ENCODE results near the gene MAP2K5.

Gene MAP2K5

DNA sequence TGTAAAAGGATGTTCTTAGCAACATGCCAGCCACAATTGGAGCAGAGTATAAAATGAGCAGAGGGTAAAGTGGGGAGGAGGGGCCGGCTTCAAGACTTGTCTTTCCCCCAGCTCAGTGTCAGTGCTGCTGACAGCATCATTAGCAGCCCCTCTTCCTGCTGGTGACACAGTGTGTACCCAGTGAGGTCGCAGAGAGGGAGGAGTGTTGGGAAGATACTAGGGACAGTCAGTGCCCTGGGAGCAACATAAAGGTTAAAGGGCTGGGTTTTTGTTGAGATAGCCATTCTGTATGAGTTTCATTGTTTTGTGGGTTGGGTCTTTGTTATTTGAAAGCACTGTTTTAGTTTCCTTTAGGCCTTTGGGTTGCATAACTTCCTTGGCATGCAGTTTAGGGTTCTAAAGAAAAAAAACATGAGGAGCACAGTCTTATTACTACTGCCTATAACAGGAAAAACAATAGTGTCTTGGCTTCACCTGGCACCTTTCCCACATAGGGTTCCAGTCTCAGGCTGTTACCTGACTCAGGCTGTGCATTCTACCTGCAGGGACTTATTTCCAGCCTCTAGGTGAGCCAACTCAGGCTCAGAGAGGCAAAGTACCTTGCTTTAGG lies 188.7 kb downstream of the MAP2K5 start:
- no peak for DNase-seq

DNA sequence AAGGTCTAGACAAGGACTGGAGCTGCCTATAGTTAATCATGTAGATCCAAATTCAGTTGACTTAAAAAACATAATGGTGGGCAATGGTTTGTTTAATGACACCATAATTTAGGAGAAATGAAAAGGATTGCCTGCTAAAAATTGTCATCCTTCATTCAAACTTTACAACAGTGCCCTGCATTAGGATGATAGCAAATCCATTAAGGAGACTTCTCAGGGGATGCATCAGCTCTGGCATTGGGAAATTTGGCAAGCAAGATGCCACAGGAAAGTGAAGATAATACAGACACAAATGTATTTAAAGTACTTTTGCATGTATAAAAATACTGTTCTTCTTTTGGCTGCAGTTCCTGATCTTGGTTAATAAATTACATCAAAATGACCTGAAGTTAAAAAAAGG lies 189.7 kb downstream of the MAP2K5 start:
- no peak for DNase-seq

DNA sequence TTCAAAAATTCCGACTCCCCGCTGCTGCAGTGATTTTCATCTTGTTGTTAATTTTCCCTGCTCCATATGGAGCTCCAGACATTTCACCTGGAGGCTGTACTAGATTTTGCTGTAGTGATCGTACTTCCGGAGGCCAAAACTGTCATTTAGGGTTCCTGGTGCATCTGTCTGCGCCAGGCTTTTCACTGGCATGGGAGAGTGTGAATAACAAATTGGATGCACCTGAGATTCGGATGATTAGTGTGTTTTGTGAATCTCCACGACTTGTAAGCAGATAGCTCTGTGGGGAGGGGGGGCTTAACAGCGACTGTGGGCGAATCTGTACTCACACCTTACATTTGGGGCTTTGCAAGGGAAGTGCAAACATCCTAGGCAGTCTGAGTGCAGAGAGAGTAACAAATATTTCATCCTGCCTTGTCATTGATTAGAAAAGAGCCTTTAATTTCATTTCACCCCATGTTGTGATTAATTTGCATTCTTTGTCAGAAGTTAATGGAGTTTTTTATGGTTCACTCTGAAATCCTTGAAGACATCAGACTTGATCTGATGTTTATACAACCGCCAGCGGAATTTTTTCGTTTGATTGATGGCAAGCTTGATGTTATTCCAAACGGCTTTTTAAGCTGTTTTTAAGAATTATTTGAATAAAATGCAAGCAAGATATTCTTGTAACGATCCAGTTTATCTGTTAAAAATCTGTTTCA lies 190.3 kb downstream of the MAP2K5 start:
- DNase-seq, result no peak

DNA sequence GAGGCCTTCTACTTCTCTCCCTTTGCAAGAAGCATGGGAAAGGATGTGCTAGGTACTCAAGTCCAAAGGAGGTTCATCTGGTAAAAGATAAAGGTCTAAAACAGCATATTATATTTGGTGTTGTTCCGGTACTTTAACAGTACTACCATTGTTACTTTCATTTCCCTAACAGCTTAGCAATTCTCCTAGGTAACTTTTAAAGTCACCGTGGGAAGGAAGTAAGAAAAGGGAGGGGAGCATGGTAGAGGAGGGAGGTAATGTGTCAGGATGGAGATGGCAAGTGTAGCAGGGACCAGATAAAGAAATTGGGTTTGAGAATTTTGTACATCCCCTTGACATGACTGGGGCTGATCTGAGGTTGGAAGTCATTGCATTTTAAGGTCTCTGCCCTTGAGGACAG lies 193.4 kb downstream of the MAP2K5 start:
- no peak for DNase-seq

DNA sequence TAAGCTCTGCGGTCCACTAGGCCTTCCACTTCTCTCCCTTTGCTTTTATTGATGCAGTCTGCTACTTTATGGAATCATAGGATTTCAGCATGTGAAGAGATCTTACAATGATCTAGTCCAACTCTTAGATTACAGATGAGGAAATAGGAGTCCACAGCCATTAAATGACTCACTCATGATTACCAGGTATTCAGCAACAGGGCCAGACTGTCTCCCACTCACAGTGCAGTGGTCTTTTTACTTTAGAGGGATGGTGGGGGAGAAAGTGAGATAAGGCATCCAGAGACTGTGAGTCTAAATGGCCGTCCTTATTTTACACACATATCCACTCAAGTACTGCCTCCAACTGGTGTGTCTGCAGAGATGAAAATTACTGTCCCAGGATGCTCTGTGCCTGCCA lies 194.3 kb downstream of the MAP2K5 start:
- no peak for DNase-seq

DNA sequence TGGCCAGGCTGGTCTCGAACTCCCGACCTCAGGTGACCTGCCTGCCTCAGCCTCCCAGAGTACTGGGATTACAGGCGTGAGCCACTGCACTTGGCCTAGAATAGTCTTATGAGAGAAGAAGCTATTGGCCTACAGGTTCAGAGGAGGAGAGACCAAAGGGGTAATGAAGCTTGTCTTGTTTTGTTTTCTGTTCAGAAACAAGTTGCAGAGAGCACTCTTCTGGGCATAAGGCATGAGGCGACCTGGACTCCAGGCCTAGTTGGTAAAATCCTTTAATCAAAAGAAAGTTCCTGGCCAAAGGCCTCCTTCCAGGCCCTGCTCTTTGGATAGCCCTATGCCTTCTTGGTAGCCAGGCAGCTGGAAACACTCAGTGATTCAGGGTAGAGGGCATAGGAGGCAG lies 195.6 kb downstream of the MAP2K5 start:
- no peak for DNase-seq

DNA sequence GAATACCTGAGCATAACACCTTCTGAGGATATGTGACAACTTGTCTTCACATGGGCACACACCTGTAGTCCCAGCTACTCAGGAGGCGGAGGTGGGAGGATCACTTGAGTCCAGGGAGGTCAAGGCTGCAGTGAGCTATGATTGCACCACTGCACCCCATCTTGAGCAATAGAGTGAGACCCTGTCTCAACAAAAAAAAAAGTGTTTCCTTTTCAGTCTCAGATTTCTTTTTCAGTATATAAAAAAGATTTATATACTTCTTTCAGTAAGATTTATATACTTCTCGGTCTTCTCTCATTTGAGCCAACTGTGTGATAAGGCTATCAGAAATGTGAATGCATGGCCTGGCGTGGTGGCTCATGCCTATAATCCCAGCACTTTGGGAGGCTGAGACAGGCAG lies 197.9 kb downstream of the MAP2K5 start:
- no peak for DNase-seq

DNA sequence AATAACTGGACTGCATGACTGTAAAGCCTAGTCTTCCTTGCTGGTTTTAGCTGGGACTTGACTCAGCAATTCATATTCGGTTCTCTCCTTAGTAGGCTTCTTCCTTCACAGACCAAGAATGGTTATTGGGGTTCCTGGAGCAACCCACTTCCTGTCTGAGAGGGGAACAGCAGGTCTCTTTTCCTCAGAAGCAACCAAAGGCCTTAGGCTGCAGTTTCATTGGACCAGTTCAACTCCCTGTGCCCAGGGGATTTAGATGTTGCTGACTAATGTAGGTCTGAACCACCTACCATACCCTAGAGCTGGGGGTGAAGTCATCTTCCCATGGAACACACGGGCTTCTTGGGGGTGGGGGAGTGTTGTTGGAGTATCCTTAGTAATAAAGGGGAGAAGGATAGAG lies 198.8 kb downstream of the MAP2K5 start:
- DNase-seq, result peak in 1 of 2 donors; percentile 69

DNA sequence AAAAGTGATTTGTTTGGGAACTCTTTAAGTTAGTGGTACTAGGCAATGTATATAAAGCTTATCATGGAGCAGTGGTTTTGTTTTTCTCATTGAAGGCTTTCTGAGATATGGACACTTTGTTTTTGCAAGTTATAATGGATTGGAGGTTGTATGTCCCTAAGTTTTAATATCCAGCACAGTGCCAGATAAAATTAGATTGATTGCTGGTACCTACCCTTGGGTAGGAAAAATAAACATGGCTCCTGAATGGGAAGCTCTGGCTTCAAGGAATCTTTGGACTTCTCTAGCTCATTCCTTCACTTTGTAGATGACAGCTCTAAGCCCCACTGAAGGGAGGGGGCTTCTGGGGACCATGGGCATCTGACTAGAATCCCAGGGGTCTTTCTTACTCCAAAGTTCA lies 201.1 kb downstream of the MAP2K5 start:
- DNase-seq, result no peak

DNA sequence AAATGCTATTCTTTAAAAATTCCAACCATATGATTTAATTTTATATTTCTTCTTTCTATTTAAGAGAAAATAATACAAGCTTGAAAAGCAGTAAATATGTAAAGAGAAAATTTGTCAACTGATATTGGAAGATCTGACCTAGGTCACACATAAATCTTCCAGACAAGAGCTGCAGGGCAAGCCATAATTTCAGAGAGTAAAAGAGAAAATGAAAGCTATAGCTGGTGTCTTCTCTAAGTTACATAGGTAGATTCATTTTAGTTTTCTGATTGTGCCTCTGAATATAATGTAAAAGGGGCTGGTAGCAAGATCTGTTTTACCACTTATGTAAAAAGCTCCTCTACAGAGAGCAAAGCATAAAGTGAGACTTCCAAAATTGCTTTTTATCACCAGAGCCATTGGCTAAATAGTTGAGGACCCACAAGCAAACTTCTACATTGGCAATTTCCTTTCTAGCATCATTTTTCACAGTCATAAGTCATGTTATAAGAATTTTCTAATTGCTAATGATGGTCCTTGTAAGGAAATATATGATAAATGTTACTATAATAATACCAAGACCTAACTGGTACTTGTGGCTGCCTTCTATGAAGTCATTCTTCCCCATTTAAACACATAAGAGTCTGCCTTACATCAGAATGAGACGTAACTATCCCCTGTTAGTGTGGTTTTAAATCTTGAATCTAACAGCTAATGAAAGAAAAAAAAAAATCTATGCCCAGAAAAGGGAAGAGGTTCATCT lies 202.0 kb downstream of the MAP2K5 start:
- peak in 1 of 2 donors; percentile 44 for DNase-seq

DNA sequence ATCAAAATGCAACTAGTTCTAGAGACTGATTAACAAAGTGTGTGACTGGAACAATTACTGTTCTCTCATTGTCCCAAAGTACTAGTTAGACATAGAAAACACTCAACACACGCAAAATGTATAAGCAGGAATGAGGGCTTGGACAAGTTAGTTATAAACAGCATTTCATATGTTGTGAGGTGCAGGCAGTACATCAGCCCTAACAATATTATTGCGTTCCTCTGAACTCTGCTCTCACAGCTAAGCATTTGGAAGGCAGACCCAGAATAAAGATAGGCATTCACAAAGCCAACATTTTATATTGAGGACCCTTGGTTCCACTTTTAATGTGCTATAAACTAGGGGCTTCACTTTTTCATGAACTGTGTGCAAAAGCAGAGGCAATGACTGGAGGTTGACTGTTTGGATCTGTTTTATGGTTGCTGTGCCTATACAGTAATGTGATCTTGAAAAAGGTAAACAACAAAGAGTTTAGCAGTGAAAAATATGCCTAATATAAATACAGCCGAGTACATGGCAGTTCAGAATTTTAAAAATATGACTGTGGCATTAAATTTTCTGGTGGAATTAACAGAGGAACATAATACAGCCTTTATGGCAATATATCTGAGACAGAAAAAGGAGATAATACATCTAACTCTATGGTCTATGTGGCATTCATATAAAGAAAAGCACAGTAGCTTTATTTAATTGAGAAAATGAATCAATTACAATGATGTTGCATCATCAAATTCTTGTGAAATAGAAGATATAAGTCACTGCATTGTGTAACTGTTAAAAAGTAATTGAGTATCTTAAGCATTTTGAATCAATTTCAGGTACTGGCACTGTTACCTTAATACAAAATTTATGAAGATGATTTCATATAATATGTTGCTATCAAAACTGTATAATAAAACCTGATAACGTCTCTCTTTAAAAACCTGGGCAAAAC lies 202.8 kb downstream of the MAP2K5 start:
- DNase-seq, result no peak

DNA sequence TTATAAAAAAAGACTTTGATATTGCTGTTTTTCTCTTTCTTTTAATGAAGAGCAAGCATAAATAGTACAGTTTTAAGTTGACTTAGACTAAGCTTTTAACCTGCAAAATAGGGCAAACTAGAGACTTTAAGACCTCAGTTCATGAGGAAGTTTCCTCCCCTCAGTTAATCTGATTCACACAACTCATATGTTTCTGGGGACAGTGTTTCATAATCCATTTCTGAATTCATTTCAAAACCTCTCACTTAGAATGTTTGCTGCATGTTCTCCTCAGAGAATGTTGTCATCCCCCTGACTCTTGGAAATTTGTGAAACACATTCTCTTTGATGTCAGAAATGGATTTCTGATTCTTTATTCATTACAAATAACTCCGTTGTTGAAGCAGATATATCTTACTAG lies 203.5 kb downstream of the MAP2K5 start:
- no peak for DNase-seq

DNA sequence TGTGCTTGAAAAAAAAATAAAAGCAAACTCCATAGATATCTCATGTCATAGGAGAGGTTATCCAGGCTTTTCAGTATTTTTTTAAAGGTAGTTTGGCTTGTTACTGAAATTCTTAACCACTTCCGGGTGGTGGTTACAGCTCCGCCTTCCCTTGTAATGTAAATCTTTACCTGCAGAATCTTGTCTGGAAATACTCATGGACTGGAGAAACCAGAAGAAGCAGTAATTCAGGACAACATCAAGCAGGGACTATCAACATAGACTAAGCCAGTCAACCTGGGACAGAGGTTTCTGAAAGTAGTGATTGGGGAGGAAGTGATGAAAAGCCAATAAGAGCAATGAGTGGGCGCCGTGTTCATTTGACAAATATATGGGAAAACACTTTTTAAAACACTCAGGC lies 203.9 kb downstream of the MAP2K5 start:
- DNase-seq, result no peak

DNA sequence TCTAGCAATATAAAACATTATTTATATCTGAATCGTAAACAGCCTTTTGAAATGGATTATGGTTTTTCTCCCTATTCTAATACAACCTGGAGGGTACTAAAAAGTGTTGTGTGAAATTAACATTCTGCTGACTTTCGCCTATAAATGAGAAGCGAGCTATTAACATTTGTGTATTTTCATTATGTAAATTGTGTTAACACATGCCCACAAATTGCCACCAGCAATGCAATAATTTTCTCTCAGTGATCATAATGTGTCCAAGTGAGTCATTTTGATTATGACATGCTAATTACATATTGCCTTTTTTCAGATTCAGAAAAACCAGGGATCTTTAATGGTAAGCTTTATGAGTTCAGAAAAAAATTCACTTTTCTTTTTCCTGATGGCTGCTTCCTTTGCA lies 205.4 kb downstream of the MAP2K5 start:
- no peak for DNase-seq

DNA sequence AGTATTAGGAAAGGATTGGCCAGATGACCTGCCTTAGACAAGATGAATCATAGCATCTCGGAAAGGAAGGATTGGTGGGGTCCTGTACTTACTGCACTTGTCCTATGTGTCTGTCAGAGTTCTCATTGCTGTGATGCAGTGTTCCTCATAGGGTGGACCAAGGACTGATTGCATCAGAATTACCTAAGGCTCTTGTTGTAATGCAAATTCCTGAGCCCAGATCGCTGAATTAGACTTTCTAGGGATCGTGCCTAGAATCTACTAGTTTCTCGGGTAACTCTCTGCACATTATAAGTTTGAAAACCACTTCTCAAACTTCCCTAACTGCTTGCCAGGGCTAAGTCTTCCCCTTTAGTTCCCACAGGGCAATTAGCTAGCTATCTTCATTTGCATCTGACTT lies 207.9 kb downstream of the MAP2K5 start:
- no peak for DNase-seq

DNA sequence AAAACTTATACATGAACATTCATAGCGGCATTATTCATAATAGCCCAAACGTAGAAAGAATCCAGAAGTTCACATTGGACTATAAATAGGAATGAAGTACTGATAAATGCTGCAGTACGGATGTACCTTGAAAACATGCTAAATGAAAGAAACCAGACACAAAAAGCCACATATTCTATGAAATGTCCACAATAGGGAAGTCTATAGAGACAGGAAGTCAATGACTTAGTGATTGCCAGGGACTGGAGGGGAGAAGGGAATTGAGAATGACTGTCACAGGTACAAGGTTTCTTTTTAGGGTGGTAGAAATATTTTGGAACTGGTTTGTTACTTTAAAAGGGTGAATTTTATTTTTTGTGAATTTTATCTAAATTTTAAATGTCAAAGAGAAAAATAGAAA lies 211.4 kb downstream of the MAP2K5 start:
- peak in 1 of 2 donors; percentile 44 for DNase-seq

DNA sequence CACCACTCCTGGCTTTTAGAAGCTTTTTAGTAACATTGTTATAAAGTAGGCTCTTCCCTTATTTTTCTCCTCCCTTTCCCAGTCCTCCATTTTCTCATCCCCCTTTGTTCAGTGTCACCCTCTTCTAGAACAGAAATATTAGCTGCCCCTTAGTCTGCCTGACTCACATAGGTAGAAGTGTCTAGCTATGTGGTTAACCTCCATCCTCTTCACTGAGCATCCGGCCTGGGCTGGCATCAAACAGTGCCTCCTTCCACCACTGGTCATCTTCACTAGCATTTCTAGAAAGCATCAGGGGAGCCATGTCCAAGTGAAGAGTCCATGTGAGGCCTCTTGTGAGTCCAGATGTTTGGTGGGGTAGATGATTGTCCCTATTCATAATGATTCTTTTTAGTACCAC lies 212.8 kb downstream of the MAP2K5 start:
- DNase-seq, result no peak

DNA sequence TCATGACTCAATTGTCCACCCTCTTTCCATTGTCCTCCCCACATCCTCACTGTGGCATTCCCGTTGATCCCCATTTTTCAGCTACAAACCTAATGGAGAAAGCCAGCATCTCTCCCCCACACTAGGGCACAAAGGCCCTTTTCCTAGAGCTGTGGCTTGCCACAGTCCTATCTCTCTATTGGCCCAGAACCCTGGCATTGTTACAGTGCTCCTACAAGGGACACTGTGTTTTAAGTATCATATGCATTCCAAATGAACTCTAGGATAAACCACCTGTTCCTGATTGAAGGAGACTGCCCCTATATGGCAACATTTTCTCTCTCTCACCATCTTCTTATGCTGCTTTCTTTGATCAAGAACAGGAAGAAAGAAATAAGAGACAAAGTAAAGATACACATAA lies 213.4 kb downstream of the MAP2K5 start:
- no peak for DNase-seq

DNA sequence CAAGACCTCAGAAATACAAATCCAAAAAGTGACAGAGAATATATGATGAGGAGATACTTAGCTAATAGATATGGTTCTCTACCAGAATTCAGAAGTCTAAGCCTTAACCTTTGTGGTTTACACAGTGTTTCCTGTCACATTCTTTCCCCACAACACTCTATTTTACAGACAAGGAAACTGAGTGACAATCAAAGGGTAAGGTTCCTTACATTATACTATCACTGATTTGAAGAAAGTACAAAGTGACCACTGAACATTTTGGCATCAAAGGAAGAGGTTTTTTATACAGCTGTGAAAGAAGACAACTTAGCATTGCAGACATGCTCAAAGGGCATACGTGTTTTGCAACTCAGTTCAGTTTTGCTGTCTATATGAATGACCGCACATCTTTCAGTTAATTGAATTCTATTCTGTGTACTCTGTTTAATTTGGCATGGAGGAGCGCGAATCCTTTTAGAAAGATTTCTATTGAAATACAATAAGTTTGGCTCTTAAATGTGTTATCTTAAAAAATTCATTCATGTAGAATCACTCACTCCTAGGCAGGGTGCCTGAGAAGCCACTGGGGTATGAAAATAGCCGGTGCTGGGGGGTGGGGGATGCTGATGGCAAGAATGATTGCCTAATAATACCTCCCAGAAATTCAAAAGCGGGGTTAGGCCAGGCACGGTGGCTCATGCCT lies 216.3 kb downstream of the MAP2K5 start:
- DNase-seq, result no peak

DNA sequence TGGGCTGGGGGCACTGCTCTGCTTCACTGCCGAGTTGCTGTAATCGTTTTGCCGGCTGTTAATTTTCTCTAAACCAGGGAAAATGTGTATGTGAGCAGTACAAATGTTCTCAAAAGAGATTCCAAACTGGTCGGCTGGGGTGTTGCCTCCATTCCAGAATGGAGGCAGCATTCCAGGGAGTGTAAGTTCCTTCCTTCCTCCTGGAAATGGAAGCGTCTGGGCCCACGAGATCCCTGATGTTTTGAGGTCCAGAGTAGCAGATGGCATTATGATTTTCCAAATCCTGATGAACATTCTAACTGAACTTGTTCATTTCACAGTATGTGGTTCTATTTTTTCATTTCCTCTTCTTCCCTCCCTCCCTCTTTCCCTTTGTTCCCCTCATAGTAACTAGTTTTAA lies 218.4 kb downstream of the MAP2K5 start:
- DNase-seq, result no peak

DNA sequence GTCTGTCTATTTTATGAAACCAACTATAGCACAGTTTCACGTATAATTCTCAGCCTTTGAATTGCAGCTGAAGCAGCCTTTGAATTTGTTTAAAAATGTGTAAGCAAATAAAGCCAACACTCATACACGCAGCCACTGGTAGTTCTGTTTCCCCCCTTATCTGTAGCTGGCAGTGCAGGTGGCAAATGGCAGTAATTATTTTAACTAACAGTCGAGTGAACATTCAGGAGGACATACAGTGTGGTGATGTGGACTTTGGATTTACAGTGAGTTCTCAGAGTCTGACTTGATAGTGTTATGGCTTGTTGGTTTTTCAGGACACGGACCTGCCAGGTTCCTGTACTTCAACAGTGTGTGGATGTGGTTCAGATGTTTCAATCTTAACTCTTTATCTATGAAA lies 218.8 kb downstream of the MAP2K5 start:
- DNase-seq, result no peak

DNA sequence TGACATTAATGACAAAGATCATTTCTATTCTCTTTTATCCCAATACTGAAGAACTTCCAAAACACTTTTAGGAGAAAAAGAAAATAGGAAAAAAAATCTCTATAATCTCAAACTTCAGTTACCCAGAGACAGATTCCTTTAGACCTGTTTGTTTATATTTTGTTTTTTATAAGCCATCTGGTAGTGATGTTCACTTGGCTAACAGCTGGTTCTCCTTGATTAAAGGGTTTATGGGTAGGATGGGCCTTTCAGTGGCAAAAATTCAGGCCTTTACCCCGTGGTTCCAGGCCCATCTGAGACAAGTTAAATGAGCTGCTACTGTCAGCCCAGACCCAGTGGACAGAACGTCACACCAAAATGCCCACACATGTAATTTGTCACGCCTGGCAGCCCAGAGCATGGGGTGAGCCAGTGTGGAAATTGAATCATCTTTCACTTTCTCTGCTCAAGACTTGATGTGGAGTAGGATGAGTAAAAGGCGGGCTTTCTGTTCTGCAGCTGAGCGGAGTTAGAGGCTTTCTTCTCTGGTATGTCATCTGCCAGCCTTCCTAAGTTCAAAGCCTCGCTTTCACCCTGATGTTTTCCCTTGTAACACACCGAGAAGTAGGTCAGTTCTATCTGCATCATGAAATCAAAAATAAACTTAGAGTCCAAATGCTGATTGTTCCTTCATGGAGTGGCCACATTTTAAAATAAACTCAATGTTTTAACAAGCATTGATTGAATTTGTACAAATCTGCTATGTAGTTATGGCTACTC lies 220.3 kb downstream of the MAP2K5 start:
- no peak for DNase-seq

Measured in bone marrow (tissue), 2 donors.